ENCODE measurements around the gene OR6V1.

Gene OR6V1

GRCh38 chr7:143015926-143016490 is 36.1 kb upstream of the OR6V1 start:
- no peak for FAIRE-seq
- TF ChIP-seq PAX5 (IDR thresholded peaks at IDR 0.05; ENCODE audit: insufficient read depth, low read length, severe bottlenecking) = no peak
- TF ChIP-seq POU2F2 (IDR thresholded peaks at IDR 0.05; ENCODE audit: low read depth, low read length) = no peak
- no peak for TF ChIP-seq SPI1 (IDR thresholded peaks at IDR 0.05; ENCODE audit: low read depth, low read length)
- DNase-seq (ENCODE audit: insufficient read length, low spot score) = no peak

GRCh38 chr7:143016996-143017395 is 35.1 kb upstream of the OR6V1 start:
- TF ChIP-seq POLR2AphosphoS5 (IDR thresholded peaks at IDR 0.05; ENCODE audit: low read depth, low read length) = no peak
- TF ChIP-seq TAF1 (IDR thresholded peaks at IDR 0.05; ENCODE audit: low read depth, low read length) = no peak
- no peak for TF ChIP-seq POU2F2 (IDR thresholded peaks at IDR 0.05; ENCODE audit: low read depth, low read length)
- TF ChIP-seq POLR2A (IDR thresholded peaks at IDR 0.05; ENCODE audit: low read depth, low read length) = no peak
- peak; percentile 40; the same call in 1 of the 2 replicates for TF ChIP-seq SPI1 (IDR thresholded peaks at IDR 0.05; ENCODE audit: low read depth, low read length)
- no peak for DNase-seq (ENCODE audit: insufficient read length, low spot score)
- no peak for FAIRE-seq

GRCh38 chr7:143018931-143019330 is 33.2 kb upstream of the OR6V1 start:
- no peak for TF ChIP-seq PAX5 (IDR thresholded peaks at IDR 0.05; ENCODE audit: insufficient read depth, low read length, severe bottlenecking)
- TF ChIP-seq TAF1 (IDR thresholded peaks at IDR 0.05; ENCODE audit: low read depth, low read length) = no peak
- TF ChIP-seq SPI1 (IDR thresholded peaks at IDR 0.05; ENCODE audit: low read depth, low read length) = no peak
- TF ChIP-seq POU2F2 (IDR thresholded peaks at IDR 0.05; ENCODE audit: low read depth, low read length) = no peak
- TF ChIP-seq POLR2AphosphoS5 (IDR thresholded peaks at IDR 0.05; ENCODE audit: low read depth, low read length) = no peak
- TF ChIP-seq POLR2A (IDR thresholded peaks at IDR 0.05; ENCODE audit: low read depth, low read length) = no peak
- no peak for DNase-seq (ENCODE audit: insufficient read length, low spot score)
- FAIRE-seq = no peak

- no peak for FAIRE-seq
- no peak for DNase-seq (ENCODE audit: insufficient read length, low spot score)
- TF ChIP-seq POLR2AphosphoS5 (IDR thresholded peaks at IDR 0.05; ENCODE audit: low read depth, low read length) = no peak
- no peak for TF ChIP-seq SPI1 (IDR thresholded peaks at IDR 0.05; ENCODE audit: low read depth, low read length)
- no peak for TF ChIP-seq TAF1 (IDR thresholded peaks at IDR 0.05; ENCODE audit: low read depth, low read length)
- no peak for TF ChIP-seq POU2F2 (IDR thresholded peaks at IDR 0.05; ENCODE audit: low read depth, low read length)
- no peak for TF ChIP-seq PAX5 (IDR thresholded peaks at IDR 0.05; ENCODE audit: insufficient read depth, low read length, severe bottlenecking)
- no peak for TF ChIP-seq POLR2A (IDR thresholded peaks at IDR 0.05; ENCODE audit: low read depth, low read length)
These were observed 29.1 kb upstream of the OR6V1 start for GRCh38 chr7:143023047-143023446.

GRCh38 chr7:143025371-143025770 is 26.8 kb upstream of the OR6V1 start:
- DNase-seq (ENCODE audit: insufficient read length, low spot score) (no peak), FAIRE-seq (no peak)
- no peak for TF ChIP-seq PAX5 (IDR thresholded peaks at IDR 0.05; ENCODE audit: insufficient read depth, low read length, severe bottlenecking)
- TF ChIP-seq TAF1 (IDR thresholded peaks at IDR 0.05; ENCODE audit: low read depth, low read length) = no peak
- TF ChIP-seq POLR2A (IDR thresholded peaks at IDR 0.05; ENCODE audit: low read depth, low read length) = no peak
- no peak for TF ChIP-seq SPI1 (IDR thresholded peaks at IDR 0.05; ENCODE audit: low read depth, low read length)
- no peak for TF ChIP-seq POLR2AphosphoS5 (IDR thresholded peaks at IDR 0.05; ENCODE audit: low read depth, low read length)

- DNase-seq (ENCODE audit: insufficient read length, low spot score) = no peak
- FAIRE-seq = no peak
- no peak for TF ChIP-seq POU2F2 (IDR thresholded peaks at IDR 0.05; ENCODE audit: low read depth, low read length)
- no peak for TF ChIP-seq POLR2A (IDR thresholded peaks at IDR 0.05; ENCODE audit: low read depth, low read length)
- TF ChIP-seq SPI1 (IDR thresholded peaks at IDR 0.05; ENCODE audit: low read depth, low read length) = no peak
- no peak for TF ChIP-seq PAX5 (IDR thresholded peaks at IDR 0.05; ENCODE audit: insufficient read depth, low read length, severe bottlenecking)
These were observed 25.1 kb upstream of the OR6V1 start, which contains the start of gene OR9A2 for GRCh38 chr7:143027032-143027431. TSS of gene OR9A2 (minus strand) at chr7:143027132. CDS start at chr7:143027132, 0 bp downstream.

- DNase-seq (ENCODE audit: insufficient read length, low spot score) = no peak
- no peak for FAIRE-seq
- TF ChIP-seq POLR2A (IDR thresholded peaks at IDR 0.05; ENCODE audit: low read depth, low read length) (no peak), PAX5 (IDR thresholded peaks at IDR 0.05; ENCODE audit: insufficient read depth, low read length, severe bottlenecking) (no peak), TAF1 (IDR thresholded peaks at IDR 0.05; ENCODE audit: low read depth, low read length) (no peak)
These were observed 24.5 kb upstream of the OR6V1 start for GRCh38 chr7:143027683-143028082.

- no peak for TF ChIP-seq POLR2AphosphoS5 (IDR thresholded peaks at IDR 0.05; ENCODE audit: low read depth, low read length)
- no peak for TF ChIP-seq TAF1 (IDR thresholded peaks at IDR 0.05; ENCODE audit: low read depth, low read length)
- no peak for TF ChIP-seq POLR2A (IDR thresholded peaks at IDR 0.05; ENCODE audit: low read depth, low read length)
- no peak for TF ChIP-seq POU2F2 (IDR thresholded peaks at IDR 0.05; ENCODE audit: low read depth, low read length)
- no peak for TF ChIP-seq SPI1 (IDR thresholded peaks at IDR 0.05; ENCODE audit: low read depth, low read length)
- no peak for TF ChIP-seq PAX5 (IDR thresholded peaks at IDR 0.05; ENCODE audit: insufficient read depth, low read length, severe bottlenecking)
- DNase-seq (ENCODE audit: insufficient read length, low spot score) (no peak), FAIRE-seq (no peak)
These were observed 13.5 kb upstream of the OR6V1 start for GRCh38 chr7:143038635-143039034.

- FAIRE-seq (no peak), DNase-seq (ENCODE audit: insufficient read length, low spot score) (no peak)
- no peak for TF ChIP-seq TAF1 (IDR thresholded peaks at IDR 0.05; ENCODE audit: low read depth, low read length)
- no peak for TF ChIP-seq POLR2AphosphoS5 (IDR thresholded peaks at IDR 0.05; ENCODE audit: low read depth, low read length)
- TF ChIP-seq PAX5 (IDR thresholded peaks at IDR 0.05; ENCODE audit: insufficient read depth, low read length, severe bottlenecking) = no peak
- TF ChIP-seq SPI1 (IDR thresholded peaks at IDR 0.05; ENCODE audit: low read depth, low read length) = no peak
- TF ChIP-seq POU2F2 (IDR thresholded peaks at IDR 0.05; ENCODE audit: low read depth, low read length) = no peak
- no peak for TF ChIP-seq POLR2A (IDR thresholded peaks at IDR 0.05; ENCODE audit: low read depth, low read length)
These were observed 11.9 kb upstream of the OR6V1 start for GRCh38 chr7:143040209-143040715.

- FAIRE-seq (no peak), DNase-seq (ENCODE audit: insufficient read length, low spot score) (no peak)
- no peak for TF ChIP-seq PAX5 (IDR thresholded peaks at IDR 0.05; ENCODE audit: insufficient read depth, low read length, severe bottlenecking)
- TF ChIP-seq POLR2A (IDR thresholded peaks at IDR 0.05; ENCODE audit: low read depth, low read length) = no peak
- TF ChIP-seq SPI1 (IDR thresholded peaks at IDR 0.05; ENCODE audit: low read depth, low read length) = no peak
- TF ChIP-seq POU2F2 (IDR thresholded peaks at IDR 0.05; ENCODE audit: low read depth, low read length) = no peak
- TF ChIP-seq TAF1 (IDR thresholded peaks at IDR 0.05; ENCODE audit: low read depth, low read length) = no peak
- TF ChIP-seq POLR2AphosphoS5 (IDR thresholded peaks at IDR 0.05; ENCODE audit: low read depth, low read length) = no peak
These were observed 10.8 kb upstream of the OR6V1 start for GRCh38 chr7:143041346-143041745.
